Measurements from ENCODE around the gene ZNF274. TPM values are rescaled to one million over a fixed set of nuclear protein-coding genes. Genes with fewer than 3 reads are reported as not detected.

ZNF274 gene
- total and polyA plus RNA-seq, 10 of the 15 experiments (the other 5 are each of a cell fraction or from before 2014, with no cell fraction given): 2.7 to 17.6 (median 14.3) TPM

- TF ChIP-seq PBX3 (IDR thresholded peaks at IDR 0.05; ENCODE audit: insufficient replicate concordance, low read depth, low read length) (no peak), JUND (IDR thresholded peaks at IDR 0.05; ENCODE audit: low read depth, low read length) (no peak), SIX5 (IDR thresholded peaks at IDR 0.05; ENCODE audit: low read depth, low read length, severe bottlenecking) (peak; percentile 69), MLLT1 (IDR thresholded peaks at IDR 0.05) (no peak), CBX3 (IDR thresholded peaks at IDR 0.05; ENCODE audit: borderline replicate concordance, low read depth) (no peak), RB1 (IDR thresholded peaks at IDR 0.05; ENCODE audit: borderline replicate concordance) (no peak), RCOR1 (conservative IDR thresholded peaks at IDR 0.05; ENCODE audit: low read depth, low read length) (no peak), E4F1 (IDR thresholded peaks at IDR 0.05; ENCODE audit: borderline replicate concordance, partially characterized antibody) (no peak), TAF1 (IDR thresholded peaks at IDR 0.05; ENCODE audit: borderline replicate concordance, low read depth, low read length) (no peak), RFX5 (IDR thresholded peaks at IDR 0.05; ENCODE audit: low read depth, low read length) (no peak), YY1 (IDR thresholded peaks at IDR 0.05; ENCODE audit: low read depth, low read length) (peak; percentile 70), MAX (IDR thresholded peaks at IDR 0.05; ENCODE audit: low read depth, low read length) (no peak), NKRF (conservative IDR thresholded peaks at IDR 0.05) (no peak), CEBPB (IDR thresholded peaks at IDR 0.05; ENCODE audit: borderline replicate concordance in 1 of 2, low read depth in 2 of 2, low read length in 2 of 2) (no peak), NBN (IDR thresholded peaks at IDR 0.05) (no peak), MTA2 (IDR thresholded peaks at IDR 0.05; ENCODE audit: low read depth) (no peak), BCLAF1 (IDR thresholded peaks at IDR 0.05) (no peak), NFYB (IDR thresholded peaks at IDR 0.05; ENCODE audit: insufficient read depth, low read depth, low read length) (no peak)
Observed at GRCh38 chr19:58154679-58155648, 27.9 kb upstream of the ZNF274 start (continued).
